ENCODE results near the gene BRAP.
"Not testable (repeated sequence)": the region's sequence is repeated elsewhere in the genome, so short reads cannot be mapped to it uniquely, and the experiment has no call there.

Gene BRAP

DNA sequence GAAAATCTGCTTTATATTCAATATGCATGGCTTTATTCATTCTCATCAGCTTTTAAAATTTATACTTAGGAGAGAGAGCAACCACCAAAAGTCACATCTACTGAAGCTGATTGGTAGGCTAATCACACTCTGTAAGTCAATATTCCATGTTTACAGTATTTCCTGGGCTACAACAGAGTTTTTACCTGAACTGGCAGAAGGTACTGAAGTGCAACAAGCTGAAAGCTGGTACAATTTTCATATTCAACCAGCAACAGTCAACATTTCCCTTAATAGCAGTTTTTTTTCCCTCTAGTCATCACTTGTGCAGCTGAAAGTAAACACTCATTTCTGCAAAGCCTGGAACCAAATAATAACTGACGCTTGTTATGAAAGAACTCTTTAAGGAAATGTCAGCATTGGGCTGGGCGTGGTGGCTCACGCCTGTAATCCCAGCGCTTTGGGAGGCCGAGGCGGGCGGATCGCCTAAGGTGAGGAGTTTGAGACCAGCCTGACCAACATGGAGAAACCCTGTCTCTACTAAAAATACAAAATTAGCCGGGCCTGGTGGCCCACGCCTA lies 12.9 kb downstream of the BRAP start:
- DNase-seq: no peak

DNA sequence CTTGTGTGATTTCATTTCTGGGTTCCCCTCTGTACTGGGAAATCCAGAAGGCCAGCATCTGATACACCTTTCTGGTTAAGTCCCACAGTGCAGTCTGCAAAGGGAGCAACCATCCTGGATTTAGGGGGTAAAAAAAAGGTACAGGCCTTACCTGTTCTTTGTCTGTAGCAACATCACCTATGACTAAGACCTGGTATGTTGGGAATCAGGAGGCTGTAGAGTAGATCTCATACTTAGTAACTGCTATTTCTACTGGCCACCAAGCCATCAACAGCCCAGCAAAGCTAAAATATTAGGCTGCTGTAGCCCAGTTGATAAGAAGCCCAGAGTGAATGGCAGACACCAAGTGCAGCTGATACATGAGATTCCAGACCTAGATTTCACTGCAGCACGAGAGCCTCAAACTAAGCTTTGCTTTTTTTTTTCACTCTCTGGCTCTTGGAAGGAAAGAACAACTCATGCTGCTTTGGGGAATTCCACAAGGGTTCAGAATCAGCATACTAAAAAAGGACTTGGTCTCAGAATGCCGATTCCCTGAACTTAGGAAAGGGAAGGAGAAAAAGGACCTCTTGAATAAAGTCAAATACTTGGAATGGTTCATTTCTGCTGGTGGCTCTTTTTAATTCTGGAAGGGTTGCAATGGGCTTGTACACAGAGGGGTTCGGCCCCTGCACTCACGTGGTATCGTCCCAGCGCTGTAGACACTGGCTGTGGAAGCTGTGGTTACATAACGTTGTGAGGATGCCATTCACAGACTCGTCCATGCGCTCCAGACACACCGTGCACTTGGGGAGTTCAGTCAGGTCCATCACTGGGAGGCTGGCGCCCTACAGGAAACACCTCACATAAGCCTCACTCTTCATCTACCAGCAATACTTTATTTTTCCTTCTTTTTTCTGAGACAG lies 20.5 kb downstream of the BRAP start:
- no peak for DNase-seq

DNA sequence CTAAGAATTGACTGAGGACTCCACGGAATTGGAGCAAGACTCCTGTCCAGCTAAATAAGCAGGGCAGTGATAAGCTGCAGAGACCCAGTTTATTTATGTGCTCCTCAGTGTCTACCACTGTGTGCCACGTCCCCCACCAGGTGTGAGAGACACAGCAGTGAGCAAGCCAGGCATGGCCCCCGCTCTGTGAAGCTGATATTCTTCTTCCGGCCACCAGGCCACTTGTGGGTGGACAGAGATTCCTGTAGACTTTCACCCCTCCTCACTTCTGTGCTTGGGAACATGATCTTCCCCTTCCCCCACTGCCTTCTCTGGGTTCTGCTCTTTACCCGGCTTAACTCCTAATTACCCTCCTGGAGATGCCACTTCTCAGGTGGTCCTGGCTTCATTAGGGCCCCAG lies 21.3 kb downstream of the BRAP start:
- DNase-seq: no peak

DNA sequence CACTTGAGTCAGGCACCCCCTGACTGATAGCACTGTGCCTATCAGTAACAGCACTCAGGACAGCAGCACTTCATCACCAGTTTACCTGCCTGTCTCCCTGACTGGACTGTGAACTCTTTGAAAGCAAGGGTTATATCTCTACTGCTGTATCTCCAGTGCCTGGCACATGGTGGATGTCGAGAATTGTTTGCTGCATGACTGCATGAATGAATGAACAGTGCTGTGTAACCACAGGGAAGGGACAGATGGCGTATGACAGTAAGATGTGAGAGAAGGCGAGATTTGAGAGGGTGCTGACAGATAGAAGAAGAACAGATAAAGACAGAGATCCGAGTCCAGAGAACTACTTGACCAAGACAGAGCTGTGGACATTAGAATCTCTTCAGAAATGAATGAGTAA lies 29.7 kb downstream of the BRAP start:
- no peak for DNase-seq

DNA sequence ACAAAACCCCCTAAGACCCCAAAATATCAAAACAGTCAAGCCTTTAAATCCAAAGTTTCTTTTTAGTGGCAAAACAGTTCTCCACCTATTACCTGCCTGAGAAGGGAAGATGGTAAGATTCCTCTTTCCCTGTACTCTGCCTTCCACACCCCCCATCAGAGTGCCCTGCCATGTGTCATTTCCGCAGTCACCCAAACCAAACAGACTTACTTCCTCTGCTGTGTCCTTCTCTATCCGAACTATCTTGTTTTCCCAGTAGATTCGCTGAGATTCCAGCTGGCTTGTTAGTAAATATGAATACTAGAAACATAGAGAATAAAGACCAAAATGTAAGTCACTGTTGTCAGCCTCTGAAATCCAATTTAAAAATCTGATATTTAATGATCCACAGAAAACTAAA lies 30.4 kb downstream of the BRAP start:
- no peak for DNase-seq

DNA sequence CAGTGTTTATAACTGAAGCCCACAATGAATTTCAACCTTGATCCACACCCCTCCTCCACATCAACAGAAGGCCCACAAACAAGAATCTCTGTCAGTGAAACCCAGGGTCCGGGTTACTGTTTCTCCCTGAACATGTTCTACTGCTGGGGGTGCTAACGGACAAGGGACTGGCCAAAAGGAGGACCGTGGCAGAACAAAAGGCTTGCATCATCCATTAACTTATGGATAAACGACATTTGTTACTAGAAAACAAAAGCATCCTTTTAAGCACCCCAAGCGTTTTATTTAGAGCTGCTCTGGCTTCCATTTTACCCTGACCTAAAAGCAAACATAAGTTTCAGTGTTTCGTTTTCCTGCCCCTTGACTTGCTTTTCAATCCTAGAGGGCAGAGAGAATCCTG lies 32.2 kb downstream of the BRAP start:
- DNase-seq: no peak

DNA sequence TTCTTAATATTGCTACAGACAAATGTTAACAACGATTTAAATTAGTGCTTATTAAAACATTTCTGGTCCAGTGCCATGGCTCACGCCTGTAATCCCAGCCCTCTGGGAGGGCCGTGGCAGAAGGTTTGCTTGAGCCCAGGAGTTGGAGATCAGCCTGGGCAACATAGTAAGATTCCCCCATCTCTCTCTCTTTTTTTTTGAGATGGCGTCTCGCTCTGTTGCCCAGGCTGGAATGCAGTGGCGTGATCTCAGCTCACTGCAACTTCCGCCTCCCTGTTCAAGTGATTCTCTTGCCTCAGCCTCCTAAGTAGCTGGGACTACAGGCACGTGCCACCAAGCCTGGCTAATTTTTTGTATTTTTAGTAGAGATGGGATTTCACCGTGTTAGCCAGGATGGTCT lies 33.2 kb downstream of the BRAP start:
- not testable (repeated sequence) for DNase-seq

DNA sequence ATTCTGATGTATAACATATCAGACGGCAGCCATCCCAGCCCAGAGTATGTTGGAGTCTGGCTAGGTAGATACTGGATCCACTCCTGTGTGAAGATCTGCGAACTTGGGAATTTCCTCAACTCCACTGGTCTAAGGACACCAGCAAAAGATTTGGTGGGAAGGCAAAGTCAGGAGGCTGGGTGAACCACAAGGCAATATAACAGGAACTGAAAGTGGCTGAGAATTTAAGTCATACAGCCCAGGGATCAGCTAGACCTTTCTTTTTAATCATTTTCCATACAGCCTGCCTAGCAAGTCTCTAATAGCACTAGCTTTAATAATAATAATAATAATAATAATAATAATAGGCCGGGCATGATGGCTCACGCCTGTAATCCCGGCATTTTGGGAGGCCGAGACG lies 34.8 kb downstream of the BRAP start:
- DNase-seq: no peak

DNA sequence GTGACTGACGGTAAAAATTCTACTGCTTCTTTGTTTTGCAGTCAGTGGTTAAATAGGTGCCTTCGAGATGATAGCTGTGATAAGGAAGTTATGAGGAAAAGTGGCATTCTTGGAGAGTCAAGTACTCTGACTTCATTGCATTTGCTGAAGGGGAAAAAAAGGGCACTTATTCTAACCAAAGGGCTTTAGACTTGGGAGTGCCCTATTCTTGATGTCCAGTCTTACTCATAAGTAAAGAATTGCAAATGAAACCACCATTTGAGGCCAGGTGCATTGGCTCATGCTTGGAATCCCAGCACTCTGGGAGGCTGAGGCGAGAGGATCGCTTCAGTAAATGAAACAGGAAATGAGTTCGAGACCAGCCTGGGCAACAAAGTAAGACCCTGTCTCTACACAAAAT lies 40.3 kb downstream of the BRAP start:
- no peak for DNase-seq

DNA sequence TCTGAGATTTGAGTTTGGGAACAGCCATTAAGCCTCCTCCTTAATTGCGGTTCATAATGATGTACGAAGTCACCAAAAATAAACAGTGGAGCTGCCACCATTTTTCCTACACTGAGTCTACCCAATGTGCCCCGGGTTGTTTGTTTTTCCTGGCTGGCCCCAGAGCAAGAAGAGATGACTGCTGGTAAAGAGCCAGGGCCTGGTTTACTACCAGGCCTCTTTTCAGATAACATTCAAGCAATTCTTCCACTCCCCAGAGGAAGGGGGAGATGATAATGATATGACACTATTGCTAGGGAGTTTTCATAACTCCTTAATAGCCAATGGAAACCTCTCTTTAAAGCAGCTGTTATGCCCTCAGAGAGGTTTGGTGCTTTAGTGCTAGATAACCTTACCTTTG lies 42.3 kb downstream of the BRAP start:
- DNase-seq: no peak

DNA sequence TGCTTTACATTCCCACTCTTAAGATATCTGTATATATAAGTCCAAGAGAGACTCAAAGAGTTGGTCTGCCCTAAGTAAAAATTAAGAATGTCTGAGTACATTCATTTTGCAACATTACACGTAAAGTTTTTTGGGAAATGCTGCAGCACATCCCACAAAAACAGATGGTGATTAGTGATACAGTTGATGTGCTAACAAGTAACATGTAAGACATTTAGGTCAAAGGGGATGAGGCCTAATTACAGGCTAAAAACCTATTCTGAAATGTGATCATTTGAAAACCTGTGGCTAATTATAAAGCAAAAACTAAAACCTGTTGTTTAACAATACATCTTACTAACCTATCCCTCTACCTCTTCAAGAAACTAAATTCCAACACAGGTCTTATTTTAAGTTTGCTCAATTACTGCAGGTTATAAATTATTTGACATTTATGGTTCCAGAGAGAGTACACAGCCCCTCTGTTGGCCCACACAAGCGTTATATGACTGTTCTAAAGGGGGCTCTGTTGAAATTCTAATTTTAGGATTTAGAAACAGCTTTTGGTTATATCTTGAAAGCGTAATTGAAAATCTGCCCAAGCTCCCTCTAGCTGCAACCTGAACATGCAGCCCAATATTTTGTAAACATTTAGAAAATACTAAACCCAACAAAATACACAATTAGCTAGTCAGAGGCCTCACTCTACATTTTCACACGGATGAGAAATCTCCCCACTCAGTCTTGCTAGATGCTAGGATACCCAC lies 42.9 kb downstream of the BRAP start:
- no peak for DNase-seq

DNA sequence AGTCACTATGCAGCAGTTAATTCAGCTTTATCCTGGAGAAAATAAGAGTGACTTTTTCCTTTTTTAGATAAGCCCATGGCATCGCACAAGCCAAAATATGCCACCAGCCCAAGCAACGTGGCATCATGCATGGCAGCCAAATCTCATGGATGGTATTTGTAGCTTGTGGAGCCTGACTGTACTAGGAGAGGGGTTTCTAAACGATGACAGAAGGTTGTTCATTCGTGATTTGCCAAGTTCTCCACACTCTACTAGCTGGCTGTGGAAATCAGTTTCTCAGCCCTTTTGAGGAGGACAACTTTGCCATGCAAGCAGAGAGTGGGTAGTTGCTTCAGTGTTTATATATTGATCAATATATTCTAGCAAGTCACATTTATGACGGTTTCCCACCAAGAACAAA lies 45.2 kb downstream of the BRAP start:
- no peak for DNase-seq

DNA sequence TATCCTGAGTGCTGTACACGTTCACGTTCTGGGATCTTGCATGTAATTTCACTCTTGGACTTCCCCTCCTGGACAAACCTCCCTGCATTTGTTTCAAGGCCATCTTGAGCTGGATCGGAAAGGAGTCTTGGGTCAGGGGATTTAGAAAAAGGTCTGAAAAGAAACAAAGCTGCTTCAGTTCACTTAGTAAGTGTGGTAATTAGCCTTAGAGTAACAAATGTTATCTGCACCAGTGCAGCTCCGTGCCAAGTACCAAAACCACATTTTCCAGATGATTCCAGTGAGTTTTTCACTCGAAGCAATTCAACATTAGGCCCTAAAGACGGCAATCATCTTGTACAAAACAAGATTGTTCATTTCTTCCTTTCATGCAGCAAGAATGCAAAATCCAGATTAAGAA lies 47.2 kb downstream of the BRAP start:
- DNase-seq: no peak

DNA sequence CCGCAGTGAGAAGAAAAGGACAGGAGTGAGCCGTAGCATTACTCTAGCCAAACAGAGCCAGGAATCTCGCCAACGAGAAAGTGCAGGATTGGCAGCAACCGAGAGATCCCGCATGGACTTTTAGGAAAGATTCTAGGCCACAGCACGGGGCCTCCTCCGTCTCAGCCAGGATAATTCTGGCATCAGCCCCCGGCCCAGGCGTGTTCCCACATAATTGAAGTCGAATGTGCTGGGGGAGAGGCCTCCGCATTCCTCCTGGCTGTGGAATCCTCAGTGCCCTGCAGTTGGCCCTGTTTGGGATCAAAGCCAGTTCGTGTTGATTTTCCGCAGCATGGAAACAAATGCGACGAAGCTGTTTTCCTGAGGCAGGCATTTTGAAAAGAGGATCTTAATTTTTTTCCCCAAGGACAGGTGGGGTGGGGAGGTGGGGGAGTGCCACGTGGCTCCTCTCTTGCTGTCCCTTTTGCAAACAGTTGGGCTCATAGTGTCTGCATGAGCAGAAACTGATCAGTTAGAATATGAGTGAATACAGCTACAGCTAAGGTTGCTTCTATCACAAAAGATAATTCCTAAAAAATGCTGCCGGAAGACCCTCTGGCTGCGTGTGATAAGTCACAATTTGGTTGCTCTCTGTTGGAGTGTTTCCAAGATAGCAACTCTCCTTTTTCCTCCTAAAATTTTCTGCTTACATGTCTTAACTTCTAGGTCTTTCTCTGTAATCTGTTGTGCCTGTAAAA lies 49.4 kb downstream of the BRAP start:
- no peak for DNase-seq

DNA sequence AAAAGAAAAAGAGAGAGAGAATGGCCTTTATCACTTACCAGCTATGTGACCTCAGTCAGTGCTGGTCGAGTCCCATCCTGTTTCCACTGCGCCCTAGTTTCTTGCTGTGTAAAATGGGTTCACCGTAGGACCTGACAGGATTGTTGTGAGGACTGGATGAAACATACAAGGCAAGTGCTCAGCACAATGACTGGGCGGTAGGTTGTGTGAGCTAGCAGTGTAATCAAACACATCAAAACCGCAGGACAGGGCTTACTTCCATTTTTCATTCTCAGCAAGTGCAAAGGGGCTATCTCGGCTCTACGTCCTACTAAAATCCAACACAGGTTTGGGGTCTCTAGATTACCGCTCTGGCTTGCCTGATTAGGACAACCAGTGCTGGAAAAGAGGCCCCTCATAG lies 50.2 kb downstream of the BRAP start:
- no peak for DNase-seq

DNA sequence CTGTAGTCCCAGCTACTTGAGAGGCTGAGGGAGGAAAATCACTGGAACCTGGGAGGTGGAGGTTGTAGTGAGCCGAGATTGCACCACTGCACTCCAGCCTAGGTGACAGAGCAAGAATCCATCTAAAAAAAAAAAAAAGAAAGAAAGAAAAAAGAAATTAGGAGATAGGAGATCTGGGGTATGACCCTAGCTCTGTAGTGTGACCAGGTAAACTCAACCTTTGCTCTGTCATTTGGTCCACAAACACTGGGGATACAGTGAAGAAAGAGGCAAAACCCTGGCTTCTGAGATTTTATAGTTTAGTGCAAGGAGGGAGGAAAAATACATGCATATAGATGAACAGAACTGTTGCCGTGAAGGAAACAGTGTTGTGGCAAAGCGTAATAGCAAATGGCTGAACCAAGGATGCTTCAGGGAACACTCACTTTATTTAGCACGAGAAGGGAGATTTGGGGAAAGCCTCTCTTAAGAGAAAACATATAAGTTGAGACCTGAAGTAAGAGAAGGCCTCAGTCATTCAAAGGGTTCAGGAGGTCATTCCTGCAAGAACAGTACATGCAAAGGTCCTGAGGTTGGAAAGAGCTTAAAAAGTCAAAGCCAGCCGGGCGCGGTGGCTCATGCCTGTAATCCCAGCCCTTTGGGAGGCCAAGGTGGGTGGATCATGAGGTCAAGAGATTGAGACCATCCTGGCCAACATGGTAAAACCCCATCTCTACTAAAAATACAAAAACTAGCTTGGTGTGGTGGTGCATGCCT lies 57.1 kb downstream of the BRAP start:
- no peak for DNase-seq

DNA sequence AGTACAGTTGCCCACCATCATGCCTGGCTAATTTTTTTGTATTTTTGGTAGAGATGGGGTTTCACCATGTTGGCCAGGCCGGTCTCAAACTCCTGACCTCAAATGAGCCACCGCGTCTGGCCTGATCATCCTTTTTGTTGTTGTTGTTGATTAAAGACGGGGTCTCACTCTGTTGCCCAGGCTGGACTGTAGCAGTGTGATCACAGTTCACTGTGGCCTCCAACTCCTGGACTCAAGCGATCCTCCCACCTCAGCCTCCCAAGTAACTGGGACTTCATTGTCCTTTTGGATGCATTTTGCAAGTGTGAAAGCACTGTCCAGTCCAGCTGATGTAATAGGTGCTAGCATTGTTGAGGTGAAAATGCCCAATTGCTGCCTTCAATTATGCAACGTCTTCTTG lies 59.5 kb downstream of the BRAP start:
- DNase-seq: no peak

DNA sequence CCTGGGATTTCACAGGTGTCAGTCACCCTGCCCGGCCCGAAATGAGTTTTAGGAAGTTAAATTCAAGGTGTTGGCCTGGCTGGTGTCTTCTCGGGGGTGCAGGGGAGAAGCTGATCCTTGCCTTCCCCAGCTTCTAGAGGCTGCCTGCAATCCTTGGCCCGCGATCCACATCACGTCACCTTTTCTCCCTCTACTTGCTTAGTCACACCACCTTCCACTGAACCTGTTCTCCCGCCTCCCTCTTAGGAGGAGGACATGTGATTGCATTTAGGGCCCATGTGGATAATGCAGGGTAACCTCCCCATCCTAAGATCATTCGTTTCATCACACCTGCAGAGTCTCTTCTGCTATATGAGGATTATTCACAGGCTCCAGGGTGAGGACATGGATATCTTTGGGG lies 61.2 kb downstream of the BRAP start:
- DNase-seq: no peak

DNA sequence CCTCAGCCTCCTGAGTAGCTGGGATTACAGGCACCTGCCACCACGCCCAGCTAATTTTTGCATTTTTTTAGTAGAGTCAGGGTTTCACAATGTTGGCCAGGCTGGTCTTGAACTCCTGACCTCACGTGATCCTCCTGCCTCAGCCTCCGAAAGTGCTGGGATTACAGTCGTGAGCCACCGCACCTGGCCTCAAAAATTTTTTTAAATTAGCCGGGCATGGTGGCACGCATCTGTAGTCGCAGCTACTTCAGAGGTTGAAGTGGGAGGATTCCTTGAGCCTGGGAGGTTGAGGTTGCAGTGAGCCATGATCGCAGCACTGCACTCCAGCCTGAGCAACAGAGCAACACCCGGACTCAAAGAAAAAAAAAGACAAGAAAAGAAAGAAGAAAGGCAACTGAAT lies 67.9 kb downstream of the BRAP start:
- DNase-seq: not testable (repeated sequence)

DNA sequence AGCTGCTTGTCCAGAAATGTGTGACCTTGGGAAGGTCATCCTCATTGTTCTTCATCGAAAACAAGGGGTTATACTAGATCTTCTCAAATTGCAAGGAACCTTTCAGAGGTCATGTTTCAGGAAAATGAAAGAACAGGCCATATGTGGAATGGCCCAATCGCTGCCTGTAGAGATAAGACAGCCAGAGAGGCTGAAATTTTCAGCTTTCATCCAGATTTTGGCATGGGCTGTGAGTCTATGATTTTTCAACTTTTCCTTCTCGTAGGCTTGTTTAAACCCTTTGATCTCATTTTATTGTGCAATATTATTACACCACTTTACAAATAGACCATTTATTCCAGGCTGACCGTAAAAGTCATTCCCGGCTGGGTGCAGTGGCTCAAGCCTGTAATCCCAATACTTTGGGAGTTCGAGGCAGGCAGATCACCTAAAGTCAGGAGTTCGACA lies 69.6 kb downstream of the BRAP start:
- DNase-seq: no peak

DNA sequence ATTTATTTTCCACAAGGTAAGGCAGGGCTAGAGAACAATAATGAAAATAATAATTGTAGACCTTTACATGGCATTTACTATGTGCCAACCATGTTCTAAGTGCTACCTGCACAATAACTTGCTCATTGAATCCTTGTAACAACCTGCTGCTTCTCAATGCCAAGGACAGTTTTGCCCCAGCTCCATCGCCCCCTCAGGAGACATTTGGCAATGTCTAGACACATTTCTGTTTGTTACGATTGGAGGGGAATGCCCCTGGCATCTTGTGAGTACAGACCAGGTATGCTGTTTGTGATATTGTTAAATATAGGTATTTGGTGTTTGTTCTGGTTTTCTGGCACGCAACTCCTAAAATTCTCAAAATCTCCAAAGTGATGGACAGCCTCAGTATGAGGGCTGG lies 78.5 kb downstream of the BRAP start:
- no peak for DNase-seq

DNA sequence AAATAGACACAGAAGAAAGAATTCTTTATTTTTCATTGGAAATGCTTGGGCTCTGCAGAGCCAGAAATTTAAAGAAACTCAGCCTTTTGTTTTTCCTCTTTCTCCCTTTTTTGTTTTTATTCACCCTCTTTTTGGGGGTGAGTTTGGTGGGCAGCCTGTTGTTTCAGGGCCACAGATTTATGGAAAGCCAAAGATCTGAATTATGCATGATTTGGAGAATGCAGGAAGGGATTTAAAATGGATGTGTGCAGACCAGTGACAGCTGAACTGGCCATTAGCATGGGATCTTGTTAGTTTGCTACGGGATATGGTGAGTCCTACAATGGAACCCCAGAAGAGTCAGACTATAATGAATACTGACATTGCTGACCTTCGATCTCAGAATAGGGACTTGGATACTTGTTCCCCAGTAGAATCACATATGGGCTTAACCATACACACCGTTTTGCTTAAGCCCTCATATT lies 79.0 kb downstream of the BRAP start:
- DNase-seq: no peak

All from cortex of kidney (tissue), 1 donor.